ENCODE results near the gene ZNF227.
"Not testable (repeated sequence)": the region's sequence is repeated elsewhere in the genome, so short reads cannot be mapped to it uniquely, and the experiment has no call there.

Gene ZNF227

GRCh38 chr19:44232867-44233266 is 20.5 kb downstream of the ZNF227 start:
- H3K9ac ChIP-seq (ENCODE audit: low read length) = no peak overlapping the region
- H3K9me2 ChIP-seq (ENCODE audit: low read depth, low read length) = no peaks in the 10 kb centered on the region
- H3K27ac ChIP-seq (ENCODE audit: low read depth, low read length, poor library complexity, severe bottlenecking) = no peak overlapping the region
- no peaks in the 10 kb centered on the region for H3F3A ChIP-seq (ENCODE audit: insufficient read depth, low read length)
- no peaks in the 10 kb centered on the region for H3K4me1 ChIP-seq (ENCODE audit: insufficient read depth, low read length, severe bottlenecking)
- no peak overlapping the region for H3K4me3 ChIP-seq (ENCODE audit: low read depth, low read length, poor library complexity, severe bottlenecking)
- H4K20me1 ChIP-seq (ENCODE audit: insufficient read depth, low read length) = no peaks in the 10 kb centered on the region
- H3K36me3 ChIP-seq (ENCODE audit: insufficient read depth, low read length) = peaks cover 95% of the 10 kb centered on the region
- no peak for TF ChIP-seq EZH2 (IDR thresholded peaks at IDR 0.05; ENCODE audit: borderline replicate concordance, low read length)
- TF ChIP-seq CTCF (IDR thresholded peaks at IDR 0.05; ENCODE audit: low read length) = no peak
- no peak overlapping the region for H2AFZ ChIP-seq (ENCODE audit: low read length)
- no peaks in the 10 kb centered on the region for H3K79me2 ChIP-seq (ENCODE audit: insufficient read depth, low read length)
- H3K9me3 ChIP-seq (ENCODE audit: low read length) = peaks cover 35% of the 10 kb centered on the region
- H3K27me3 ChIP-seq (ENCODE audit: insufficient read depth, low read length) = no peaks in the 10 kb centered on the region
- no peak overlapping the region for H3K4me2 ChIP-seq (ENCODE audit: low read length)

- peaks cover 35% of the 10 kb centered on the region for H3K9me3 ChIP-seq (ENCODE audit: low read length)
- H3K27ac ChIP-seq (ENCODE audit: low read depth, low read length, poor library complexity, severe bottlenecking) = no peak overlapping the region
- no peak overlapping the region for H3K4me3 ChIP-seq (ENCODE audit: low read depth, low read length, poor library complexity, severe bottlenecking)
- no peak overlapping the region for H3K4me2 ChIP-seq (ENCODE audit: low read length)
- H3K4me1 ChIP-seq (ENCODE audit: insufficient read depth, low read length, severe bottlenecking) = no peaks in the 10 kb centered on the region
- no peak for TF ChIP-seq CTCF (IDR thresholded peaks at IDR 0.05; ENCODE audit: low read length)
- no peak for TF ChIP-seq EZH2 (IDR thresholded peaks at IDR 0.05; ENCODE audit: borderline replicate concordance, low read length)
- no peaks in the 10 kb centered on the region for H3F3A ChIP-seq (ENCODE audit: insufficient read depth, low read length)
- H3K9ac ChIP-seq (ENCODE audit: low read length) = no peak overlapping the region
- no peaks in the 10 kb centered on the region for H3K27me3 ChIP-seq (ENCODE audit: insufficient read depth, low read length)
- H3K79me2 ChIP-seq (ENCODE audit: insufficient read depth, low read length) = no peaks in the 10 kb centered on the region
- no peaks in the 10 kb centered on the region for H3K9me2 ChIP-seq (ENCODE audit: low read depth, low read length)
- H4K20me1 ChIP-seq (ENCODE audit: insufficient read depth, low read length) = no peaks in the 10 kb centered on the region
- no peak overlapping the region for H2AFZ ChIP-seq (ENCODE audit: low read length)
- peaks cover 68% of the 10 kb centered on the region for H3K36me3 ChIP-seq (ENCODE audit: insufficient read depth, low read length)
Measured at GRCh38 chr19:44236384-44236783, 24.1 kb downstream of the ZNF227 start.

- H3K4me2 ChIP-seq (ENCODE audit: low read length); H3K27me3 ChIP-seq (ENCODE audit: insufficient read depth, low read length); H3K27ac ChIP-seq (ENCODE audit: low read depth, low read length, poor library complexity, severe bottlenecking); H3K4me3 ChIP-seq (ENCODE audit: low read depth, low read length, poor library complexity, severe bottlenecking); H3K9ac ChIP-seq (ENCODE audit: low read length); H3K4me1 ChIP-seq (ENCODE audit: insufficient read depth, low read length, severe bottlenecking); H3F3A ChIP-seq (ENCODE audit: insufficient read depth, low read length); H3K36me3 ChIP-seq (ENCODE audit: insufficient read depth, low read length); H3K79me2 ChIP-seq (ENCODE audit: insufficient read depth, low read length); H3K9me2 ChIP-seq (ENCODE audit: low read depth, low read length); H4K20me1 ChIP-seq (ENCODE audit: insufficient read depth, low read length); H2AFZ ChIP-seq (ENCODE audit: low read length): not testable (repeated sequence)
- peaks cover 35% of the 10 kb centered on the region for H3K9me3 ChIP-seq (ENCODE audit: low read length)
Measured at GRCh38 chr19:44252332-44252731, 40.0 kb downstream of the ZNF227 start.

- not testable (repeated sequence) for H3K9ac ChIP-seq (ENCODE audit: low read length); H3K4me2 ChIP-seq (ENCODE audit: low read length); H3K36me3 ChIP-seq (ENCODE audit: insufficient read depth, low read length); H3K4me3 ChIP-seq (ENCODE audit: low read depth, low read length, poor library complexity, severe bottlenecking); H3F3A ChIP-seq (ENCODE audit: insufficient read depth, low read length); H3K27ac ChIP-seq (ENCODE audit: low read depth, low read length, poor library complexity, severe bottlenecking); H3K79me2 ChIP-seq (ENCODE audit: insufficient read depth, low read length); H3K4me1 ChIP-seq (ENCODE audit: insufficient read depth, low read length, severe bottlenecking); H2AFZ ChIP-seq (ENCODE audit: low read length); H4K20me1 ChIP-seq (ENCODE audit: insufficient read depth, low read length); H3K9me2 ChIP-seq (ENCODE audit: low read depth, low read length); H3K27me3 ChIP-seq (ENCODE audit: insufficient read depth, low read length)
- peaks cover 31% of the 10 kb centered on the region for H3K9me3 ChIP-seq (ENCODE audit: low read length)
Measured at GRCh38 chr19:44253392-44253791, 41.1 kb downstream of the ZNF227 start.
